Measurements from ENCODE around the gene TMEM132D.

DNA sequence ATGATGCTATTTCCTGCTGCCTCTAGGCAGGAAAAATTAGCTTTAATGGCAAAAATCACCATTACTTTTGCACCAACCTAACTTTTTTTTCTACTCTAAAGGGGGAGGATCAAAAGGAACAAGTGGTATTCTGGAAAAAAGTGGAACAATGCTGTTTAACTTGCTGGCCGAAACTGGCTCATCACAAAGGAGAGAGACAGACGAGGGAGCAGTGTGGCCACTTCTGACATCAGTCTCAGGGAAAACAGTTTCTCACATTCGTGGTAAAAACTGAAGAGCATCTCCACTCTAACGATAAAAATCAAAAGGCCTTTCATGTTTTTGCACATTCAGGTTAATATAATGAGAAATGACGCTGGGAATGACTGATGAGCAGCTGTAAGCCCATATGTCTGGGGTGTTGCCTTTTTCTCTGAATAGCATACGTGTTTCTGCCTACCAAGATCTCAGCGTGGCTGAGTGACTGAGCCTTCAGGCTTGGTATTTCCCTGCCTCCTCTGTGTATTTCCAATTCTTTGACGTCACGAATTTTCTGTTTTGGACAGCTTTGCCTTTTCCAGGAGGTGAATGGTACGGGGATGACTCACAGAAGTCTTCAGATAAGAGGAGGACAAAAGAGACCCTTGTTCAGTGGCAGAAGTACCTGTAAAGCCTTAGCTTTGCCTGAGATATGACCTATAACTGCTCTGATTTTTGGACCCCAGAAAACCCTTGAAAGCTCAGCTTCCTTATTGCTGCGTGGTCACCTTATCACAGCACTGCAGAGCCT lies 691.8 kb downstream of the TMEM132D start:
- TF ChIP-seq, protein P1, sequence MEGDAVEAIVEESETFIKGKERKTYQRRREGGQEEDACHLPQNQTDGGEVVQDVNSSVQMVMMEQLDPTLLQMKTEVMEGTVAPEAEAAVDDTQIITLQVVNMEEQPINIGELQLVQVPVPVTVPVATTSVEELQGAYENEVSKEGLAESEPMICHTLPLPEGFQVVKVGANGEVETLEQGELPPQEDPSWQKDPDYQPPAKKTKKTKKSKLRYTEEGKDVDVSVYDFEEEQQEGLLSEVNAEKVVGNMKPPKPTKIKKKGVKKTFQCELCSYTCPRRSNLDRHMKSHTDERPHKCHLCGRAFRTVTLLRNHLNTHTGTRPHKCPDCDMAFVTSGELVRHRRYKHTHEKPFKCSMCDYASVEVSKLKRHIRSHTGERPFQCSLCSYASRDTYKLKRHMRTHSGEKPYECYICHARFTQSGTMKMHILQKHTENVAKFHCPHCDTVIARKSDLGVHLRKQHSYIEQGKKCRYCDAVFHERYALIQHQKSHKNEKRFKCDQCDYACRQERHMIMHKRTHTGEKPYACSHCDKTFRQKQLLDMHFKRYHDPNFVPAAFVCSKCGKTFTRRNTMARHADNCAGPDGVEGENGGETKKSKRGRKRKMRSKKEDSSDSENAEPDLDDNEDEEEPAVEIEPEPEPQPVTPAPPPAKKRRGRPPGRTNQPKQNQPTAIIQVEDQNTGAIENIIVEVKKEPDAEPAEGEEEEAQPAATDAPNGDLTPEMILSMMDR (IDR thresholded peaks at IDR 0.05; ENCODE audit: insufficient read depth, low read depth, low read length), result no peak
- TF ChIP-seq EZH2 (IDR thresholded peaks at IDR 0.05; ENCODE audit: insufficient read depth, low read length), result no peak

Data from astrocyte (in vitro differentiated cells and primary cell).